HG03378 (cell line): ENCODE measurements around the gene ADCYAP1.
A peak's percentile ranks its signal among the peaks of the same experiment; 100 is the strongest.
"Not testable (repeated sequence)": the region's sequence is repeated elsewhere in the genome, so short reads cannot be mapped to it uniquely, and the experiment has no call there.

Source experiments
- ATAC-seq: cut with Tn5 transposase; IDR thresholded peaks from one replicate; pipeline ENCODE4 v1.9.1; 2021; ENCODE audit warnings: mild to moderate bottlenecking, moderate library complexity; ENCODE audit not compliant: unreplicated experiment

ADCYAP1 gene

DNA sequence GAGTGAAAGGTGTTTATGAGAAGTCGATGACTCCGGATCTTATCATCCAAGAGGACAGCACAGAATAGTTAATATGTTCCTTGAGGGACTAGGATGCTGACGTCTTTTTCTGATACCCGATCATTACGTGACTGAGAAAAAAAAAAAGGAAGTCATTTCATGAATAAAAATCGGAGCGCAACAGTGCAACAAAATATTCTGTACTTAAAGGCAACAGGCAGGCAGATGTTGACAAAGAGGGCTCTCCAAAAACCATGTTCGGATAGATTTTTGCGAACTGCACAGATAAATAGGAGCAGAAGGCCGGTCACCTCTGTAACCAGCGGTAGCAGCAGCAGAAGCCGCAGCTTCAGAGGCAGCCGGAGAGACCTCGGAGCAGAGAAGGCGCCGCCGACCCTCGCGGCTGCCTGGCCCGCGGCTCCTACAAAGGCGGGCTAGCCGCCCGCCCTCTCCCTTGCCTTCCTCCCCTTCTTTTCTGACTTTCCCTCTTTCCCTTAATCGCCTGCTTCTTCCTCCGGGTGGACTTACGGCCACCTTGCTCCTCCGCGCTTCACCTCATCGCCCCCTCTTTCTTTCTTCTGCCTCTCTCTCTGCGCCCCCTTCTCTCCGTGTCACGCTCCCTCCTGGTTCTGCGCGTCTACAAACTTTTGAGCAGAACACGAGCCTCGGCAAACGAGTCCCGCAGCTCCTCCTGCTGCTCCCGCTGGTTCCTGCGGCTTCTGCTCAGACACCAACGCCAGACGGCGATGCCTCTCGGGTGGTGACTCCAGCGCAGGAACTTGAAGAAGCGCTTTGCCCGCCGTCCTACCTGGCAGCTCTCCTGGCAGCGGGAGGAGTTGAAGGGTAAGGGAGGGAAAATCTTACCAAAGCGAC, at the start of gene ADCYAP1:
TSS of gene ADCYAP1 (plus strand) at position 654 of the 873 bp plus-strand sequence. CDS start 516 bp downstream, outside the sequence.
- ATAC-seq, result no peak

DNA sequence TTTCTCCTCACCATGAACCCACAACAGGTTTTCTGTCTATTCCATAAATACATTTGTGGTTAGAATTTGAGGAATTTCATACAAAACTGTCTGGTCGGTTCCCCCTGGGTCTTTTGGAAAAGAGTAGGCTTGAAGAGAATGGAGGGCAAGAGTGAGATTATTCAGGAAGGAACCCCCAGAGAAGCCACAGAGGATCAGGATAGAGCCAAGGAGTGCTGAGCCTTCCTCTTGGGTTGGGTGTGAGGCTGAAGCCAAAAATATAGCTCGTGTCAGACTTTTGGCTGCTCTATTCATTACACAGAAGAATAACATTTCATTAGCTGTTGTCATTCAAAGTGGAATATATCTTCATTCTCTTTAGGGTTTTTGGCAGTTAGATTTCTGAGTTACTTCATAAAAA, 46.7 kb upstream of the ADCYAP1 start:
- no peak for ATAC-seq

DNA sequence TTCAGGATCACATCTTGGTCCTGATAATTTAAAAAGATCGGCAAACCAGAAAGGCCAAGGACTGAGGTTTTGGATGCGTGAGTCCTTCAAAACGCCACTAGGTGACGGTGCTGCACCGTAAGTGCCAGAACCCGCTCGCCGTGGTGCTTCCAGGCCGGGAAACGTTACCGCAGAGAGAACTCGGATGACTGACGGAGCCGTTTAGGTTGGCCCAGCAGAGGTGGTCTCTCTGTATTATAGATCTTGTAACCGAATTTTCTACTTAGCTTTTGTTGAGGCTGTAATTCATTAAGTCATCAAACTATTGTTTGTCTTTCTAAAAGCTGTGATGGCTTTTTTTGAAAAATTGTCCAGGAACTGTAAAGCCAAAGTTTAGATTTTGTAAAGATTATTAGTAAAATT, 39.8 kb upstream of the ADCYAP1 start:
- peak; percentile 87 for ATAC-seq

DNA sequence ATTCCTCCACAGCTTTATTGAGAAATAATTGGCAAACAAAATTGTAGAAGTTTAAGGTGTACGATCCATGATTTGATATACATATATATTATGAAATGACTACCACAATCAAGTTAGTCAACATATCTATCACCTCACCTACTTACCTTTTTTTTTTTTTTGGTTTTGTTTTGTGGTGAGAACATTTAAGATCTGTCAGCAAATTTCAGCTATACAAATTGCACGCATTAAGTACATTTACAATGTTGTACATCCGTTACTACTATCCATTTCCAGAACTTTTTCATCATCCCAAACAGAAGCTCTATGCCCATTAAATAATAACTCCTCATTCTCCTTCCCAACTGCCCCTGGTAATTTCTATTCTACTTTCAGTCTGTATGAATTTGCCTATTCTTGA, 37.4 kb upstream of the ADCYAP1 start:
- ATAC-seq, result no peak

DNA sequence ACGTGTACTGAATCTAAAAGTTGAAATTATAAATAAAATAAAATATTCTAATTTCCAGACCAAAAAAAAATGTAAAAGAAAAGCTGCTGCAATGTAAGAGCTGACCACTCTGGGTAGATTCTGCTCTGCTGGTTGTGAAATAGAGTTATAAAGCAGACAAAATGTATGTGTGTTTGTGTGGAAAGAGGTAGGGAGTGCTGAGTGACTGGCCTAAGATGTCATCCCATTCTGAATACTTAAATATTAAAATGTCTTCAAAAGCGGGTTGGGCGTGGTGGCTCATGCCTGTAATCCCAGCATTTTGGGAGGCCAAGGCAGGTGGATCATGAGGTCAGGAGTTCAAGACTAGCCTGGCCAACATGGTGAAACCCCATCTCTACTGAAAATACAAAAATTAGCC, 31.2 kb upstream of the ADCYAP1 start:
- not testable (repeated sequence) for ATAC-seq

DNA sequence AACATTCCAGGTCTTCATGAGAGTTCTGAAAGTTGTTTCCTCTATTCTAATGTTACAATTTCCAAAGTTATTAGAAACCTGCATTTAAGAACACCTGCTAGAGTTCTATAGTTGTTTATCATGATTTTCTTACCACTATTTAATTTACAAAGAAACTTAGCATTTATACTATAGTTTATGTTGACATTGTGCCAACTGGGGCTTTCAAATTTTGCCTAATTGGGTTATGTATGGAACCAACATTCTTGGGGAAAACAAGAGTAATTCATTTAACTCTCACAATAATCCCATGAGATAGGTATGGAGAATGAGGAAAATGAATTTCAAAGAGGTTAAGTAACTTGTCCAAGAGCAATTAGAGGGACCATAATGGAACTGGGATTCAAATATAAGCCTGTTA, 28.8 kb upstream of the ADCYAP1 start:
- ATAC-seq, result no peak

DNA sequence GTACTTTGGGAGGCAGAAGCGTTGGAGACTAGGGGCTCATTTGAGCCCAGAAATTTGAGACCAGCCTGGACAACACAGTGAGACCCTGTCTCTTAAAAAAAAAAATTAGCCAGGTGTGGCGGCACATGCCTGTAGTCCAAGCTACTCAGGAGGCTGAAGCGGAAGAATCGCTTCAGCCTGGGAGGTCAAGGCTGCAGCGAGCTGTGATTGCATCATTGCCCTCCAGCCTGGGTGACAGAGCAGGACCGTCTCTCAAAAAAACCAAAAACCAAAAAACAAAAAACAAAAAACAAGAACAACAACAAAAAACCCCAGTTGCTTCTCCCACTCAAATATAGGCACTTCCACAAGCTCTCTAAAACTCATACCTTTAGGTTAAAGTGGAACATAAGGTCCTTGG, 27.4 kb upstream of the ADCYAP1 start:
- ATAC-seq, result no peak

DNA sequence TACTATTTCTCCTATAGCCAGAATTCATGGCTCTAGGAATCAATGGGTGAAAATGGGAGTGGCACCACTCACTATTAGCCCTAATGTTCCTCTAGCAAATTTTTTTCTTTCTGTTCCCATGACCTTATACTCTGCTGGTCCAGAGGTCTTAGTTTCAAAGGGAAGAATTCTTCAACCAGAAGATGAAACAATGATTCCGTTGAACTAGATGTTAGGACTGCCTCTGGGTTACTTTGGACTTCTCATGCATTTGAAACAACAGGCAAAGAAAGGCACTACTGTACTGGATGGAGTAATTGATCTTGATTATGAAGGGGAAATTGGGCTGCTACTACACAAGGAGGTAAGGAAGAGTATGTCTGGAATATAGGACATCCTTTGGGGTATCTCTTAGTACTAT, 18.6 kb upstream of the ADCYAP1 start:
- ATAC-seq, result no peak

DNA sequence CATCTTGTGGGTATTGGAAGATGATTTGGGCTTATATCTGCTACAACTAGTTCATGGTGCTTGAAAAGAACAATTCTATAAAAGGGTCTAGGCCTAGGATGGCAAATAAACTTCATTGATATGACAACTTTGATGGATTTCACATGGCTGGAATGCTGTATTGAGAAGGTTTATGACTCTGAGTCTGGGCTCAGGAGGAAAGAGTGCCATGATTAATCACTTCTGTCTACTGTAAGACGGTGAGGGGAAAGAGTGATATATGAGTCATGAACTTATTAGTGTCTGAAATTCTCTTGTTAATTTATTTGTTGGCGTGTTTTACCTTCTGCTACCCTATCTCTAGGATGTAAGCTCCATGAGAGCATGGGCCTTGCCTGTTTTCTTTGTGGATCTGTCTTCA, 17.0 kb upstream of the ADCYAP1 start:
- no peak for ATAC-seq

DNA sequence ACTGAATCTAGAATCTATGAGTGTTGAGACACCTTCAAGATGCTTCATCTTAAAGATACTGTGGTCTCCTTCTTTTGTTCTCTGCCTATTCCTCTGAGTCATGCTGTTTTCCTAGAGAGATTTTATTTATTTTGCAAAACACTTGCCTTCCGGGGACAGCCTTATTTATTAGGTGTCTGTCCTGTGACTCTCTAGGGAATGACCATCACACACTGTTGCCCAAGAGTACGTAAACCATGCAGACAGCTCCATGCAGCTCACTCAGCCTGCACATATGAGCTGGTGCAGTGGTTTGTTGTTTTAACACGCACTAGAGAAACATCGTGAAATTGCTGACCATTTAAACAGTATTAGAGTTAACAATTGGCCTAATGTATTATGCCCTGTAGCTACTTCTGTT, 12.4 kb upstream of the ADCYAP1 start:
- ATAC-seq, result no peak

DNA sequence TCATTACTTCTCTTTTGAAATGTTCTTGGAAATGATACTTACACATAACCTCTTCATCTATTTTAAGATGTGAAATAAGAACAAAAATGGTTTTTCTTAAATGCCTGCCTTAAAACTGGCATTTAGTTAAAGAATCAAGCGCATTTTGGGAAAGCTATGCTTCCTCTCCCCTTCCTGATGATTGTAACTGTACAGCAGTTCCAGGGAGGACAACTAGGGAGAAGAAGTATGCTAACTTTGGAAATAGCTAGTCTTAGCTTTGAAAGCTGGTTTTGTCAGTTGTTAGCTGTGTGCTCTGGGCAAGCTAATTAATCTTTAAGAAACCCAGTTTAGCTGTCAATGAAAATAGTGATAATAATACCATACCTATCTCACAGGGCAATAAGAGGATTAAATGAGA, 8.4 kb upstream of the ADCYAP1 start:
- ATAC-seq, result no peak

DNA sequence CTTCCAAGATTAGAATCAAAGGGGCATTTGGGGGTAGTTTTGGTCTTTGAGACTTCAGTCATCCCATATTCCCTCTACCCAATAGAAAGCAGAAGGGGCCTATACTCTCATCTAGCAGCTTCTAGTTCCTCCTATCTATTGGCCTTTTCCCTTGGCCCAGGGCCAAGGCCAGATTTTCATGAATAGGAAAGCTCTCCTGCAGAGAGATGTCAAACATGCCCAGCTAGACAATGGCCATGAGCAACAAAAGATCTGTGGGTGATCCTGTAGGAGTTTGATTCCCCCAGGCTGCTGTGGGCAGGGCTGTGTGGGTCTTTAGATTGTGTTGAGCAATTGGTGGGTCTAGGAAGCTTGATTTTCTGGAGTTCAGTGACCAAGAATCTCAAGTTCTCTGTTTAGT, 2.9 kb upstream of the ADCYAP1 start:
- ATAC-seq, result no peak

DNA sequence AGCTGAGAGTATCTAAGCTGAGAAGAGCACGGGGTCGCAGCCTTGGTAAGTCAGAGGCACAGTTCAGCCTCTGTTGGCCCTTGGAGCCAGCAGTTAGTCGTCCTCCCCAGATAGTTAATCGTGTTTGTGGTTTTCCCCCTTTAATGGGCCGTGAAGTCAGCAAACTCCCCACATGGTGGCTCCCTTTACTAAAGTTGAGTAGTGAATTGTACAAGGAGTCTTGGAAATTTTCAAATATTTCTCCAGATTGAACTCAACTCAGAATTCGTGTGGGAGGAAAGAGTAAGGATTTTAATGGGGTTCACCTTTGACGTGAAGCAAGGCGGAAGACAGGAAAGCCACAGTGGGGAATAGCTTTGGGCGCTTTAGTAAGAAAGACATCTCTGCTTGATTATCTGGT, 2.4 kb upstream of the ADCYAP1 start:
- ATAC-seq, result no peak

DNA sequence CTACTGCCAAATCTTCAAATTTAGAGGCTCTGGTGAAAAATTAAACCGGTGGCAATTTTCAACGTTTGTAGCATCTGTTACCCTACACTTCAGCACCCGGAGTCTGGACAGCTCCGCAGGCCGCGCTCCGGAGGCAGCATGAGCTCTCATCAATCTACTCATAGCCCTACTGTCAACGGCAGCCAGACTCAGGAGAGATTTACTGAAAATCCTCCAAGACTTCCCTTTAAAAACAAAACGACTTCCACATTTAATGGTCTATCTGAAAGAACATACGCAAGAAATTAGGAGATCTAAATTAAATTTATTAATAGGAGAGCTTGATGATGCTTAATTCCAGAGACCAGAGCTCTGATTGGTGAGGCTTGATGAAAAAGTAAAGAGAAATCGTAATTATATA, 970 bp upstream of the ADCYAP1 start:
- ATAC-seq, result no peak

DNA sequence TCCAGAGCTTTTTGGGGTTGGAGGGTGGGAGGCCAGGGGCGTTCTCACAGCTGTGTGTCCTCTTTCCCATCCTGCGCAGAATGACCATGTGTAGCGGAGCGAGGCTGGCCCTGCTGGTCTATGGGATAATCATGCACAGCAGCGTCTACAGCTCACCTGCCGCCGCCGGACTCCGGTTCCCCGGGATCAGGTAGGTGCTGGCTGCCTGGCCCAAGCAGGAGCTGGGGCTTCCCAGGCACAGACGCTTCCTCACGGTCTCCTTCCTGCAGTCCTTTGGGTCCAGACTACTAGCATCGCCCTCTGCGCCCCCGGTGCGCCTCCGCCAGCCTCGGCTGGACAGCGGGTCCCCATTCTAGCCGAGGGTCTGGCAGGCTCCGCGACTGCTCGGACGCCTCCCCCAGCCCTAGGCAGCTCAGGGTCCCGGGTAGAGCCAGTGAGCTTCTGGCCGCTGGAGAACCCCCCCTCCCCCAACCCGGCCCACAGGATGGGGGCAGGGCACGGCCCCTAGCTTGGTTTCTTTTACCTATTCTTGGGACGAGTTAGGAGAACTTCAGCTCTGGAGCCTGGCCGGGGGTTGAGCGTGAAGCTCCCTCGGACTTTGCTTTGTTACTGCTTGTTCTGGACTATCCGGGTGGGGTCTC, 756 bp downstream of the ADCYAP1 start:
- no peak for ATAC-seq

DNA sequence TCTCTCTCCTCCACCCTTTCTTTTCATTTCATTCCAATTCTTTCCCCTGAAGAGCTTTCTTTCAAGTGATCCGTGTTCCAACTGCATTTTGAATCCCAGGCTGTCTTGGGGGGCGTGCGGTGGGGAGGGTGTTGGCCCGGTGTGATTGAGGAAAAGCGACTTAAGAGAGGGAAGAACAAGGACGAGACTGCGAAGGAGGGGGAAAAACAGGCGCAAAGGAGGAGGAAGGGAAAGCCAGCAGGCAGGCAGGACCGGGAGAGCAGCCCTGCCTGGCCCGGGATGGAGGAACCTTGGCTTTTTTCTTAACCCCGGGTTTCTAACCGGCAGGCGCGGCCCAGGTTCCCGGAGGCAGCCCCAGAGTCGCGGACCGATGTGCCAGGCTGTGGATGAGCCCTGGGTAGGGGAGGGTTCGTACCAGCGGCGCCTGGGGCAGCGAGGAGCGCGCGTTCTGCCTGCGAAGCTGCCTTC, 1.3 kb downstream of the ADCYAP1 start:
- no peak for ATAC-seq

DNA sequence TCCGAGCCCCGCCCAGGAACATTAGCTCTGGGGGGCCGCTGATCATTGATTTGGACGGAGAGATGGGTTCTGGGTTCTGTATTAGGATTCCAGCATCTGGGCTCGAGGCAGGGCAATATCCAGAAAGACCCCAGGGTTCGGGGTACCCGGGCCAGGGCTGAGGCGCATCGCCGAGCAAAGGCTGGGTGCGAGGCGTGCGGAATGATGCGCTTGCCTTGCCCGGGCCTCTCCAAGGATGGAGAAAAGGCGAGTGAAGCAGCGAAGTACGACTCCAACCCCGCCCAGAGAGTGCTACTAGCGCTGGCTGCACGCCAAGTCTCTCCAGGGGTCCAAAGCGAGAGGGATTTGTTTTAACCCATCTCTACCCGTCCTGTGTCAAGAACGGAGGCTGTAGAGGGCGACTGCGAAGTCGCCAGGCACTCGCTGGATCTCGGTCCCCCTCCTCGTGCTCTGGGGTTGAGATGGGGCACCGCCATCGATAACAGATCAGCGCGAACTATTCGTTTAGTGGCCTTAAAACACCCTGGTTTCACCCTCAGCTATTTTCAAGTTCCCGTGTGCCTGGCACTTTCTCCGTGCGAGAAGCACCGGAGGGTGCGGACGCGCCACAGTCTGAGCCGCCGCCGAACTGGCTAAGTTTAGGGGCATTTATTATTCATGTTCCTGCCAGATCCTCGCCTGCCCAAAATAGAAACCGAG, 1.9 kb downstream of the ADCYAP1 start:
- ATAC-seq, result no peak

DNA sequence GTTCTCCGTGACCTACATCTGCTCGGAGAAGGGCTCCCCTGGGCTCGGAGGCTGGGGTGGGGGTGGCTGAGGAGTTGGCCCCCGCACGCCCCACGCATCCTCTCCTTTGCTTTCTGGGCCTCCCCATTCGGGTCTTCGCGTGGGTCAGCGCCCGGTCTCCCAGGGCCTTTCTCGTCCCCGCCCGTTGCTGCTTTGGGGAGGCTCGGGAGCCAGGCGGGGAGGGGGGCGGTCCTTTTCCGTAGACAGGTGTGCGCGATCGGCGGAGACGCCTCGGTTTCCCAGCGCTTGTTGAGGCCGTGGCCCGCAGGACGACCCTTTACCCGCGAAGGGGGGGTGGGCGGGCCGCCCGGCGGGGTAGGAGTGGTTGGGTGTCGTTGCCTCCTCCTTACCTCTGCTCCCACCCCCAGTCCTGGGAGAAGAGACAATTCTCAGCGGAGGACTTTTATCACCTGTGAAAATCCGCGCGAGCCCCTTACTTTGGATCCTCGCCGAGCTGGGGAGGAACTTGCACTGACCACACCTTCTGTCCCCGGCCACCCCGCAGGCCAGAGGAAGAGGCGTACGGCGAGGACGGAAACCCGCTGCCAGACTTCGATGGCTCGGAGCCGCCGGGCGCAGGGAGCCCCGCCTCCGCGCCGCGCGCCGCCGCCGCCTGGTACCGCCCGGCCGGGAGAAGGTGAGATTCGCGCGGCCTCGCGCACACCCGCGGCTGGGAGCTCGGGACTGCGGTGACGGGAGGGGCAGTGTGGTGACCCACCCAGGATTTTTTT, 2.6 kb downstream of the ADCYAP1 start:
- no peak for ATAC-seq

DNA sequence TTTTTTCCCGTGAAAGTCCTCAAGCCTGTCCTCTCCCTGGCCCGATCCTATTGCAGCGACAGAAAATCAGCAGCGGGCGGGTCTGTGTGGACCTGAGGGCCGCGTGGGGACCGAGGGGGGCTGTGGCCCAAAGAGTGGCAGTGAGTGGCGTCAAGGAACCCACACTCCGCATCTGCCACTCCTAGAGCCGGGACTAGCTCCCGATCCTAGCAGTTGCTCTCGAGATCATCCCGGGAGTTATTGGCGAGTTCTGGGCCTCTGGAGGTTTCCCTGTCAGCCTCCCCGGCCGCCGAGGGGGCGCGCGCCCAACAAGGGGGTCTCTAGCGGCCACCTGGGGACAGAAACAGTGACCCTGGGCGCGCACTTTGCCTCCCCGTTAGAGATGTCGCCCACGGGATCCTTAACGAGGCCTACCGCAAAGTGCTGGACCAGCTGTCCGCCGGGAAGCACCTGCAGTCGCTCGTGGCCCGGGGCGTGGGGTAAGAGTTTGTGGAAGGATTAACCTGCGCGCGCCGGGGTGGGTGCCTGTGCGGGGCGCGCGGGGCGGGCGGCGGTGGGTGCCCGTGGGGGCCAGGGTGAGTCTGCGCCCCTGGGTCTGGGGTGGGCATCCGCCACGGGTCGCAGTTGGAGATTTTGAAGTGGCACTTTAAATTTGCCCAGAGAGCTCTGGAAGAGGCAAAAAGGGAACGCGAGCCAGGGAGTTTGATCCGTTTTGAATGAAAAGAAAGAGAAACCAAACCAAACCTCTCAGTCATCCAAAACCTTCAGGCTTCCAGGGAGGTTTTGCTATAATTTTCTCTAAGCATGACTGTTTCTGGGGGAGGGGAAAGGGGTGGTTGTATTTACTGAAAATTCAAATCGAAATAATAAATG, 3.5 kb downstream of the ADCYAP1 start:
- ATAC-seq, result no peak
